ENCODE data around the gene PIEZO1. TPM values are rescaled to one million over a fixed set of nuclear protein-coding genes. Genes with fewer than 3 reads are reported as not detected.

Gene PIEZO1
- polyA plus RNA-seq, 1 experiment, result 139 TPM

DNA sequence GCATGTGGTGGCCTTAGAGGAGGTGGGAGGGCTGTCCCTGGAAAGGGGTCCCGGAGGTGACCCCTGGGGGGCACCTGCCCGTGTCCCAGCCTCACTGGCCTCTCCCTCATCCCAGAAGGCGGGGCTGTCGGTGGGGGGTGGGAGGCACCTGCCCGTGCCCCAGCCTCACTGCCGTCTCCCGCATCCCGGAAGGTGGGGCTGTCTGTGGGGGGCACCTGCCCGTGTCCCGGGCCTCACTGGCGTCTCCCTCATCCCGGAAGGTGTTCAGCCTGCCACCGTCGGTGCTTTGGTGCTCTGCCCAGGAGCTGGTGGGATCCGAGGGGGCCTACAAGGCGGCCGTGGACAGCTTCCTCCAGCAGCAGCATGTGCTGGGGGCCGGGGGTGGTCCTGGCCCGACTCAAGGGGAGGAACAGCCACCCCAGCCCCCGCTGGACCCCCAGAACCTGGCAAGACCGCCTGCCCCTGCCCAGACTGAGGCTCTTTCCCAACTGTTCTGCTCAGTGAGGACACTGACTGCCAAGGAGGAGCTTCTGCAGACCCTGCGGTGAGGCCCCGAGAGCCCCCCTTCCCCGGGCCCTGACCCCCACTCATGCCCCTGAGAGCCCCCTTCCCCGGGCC lies 72.5 kb downstream of the PIEZO1 start:
- ChIA-PET CTCF (no interaction called here), POLR2A (no interaction called here)

DNA sequence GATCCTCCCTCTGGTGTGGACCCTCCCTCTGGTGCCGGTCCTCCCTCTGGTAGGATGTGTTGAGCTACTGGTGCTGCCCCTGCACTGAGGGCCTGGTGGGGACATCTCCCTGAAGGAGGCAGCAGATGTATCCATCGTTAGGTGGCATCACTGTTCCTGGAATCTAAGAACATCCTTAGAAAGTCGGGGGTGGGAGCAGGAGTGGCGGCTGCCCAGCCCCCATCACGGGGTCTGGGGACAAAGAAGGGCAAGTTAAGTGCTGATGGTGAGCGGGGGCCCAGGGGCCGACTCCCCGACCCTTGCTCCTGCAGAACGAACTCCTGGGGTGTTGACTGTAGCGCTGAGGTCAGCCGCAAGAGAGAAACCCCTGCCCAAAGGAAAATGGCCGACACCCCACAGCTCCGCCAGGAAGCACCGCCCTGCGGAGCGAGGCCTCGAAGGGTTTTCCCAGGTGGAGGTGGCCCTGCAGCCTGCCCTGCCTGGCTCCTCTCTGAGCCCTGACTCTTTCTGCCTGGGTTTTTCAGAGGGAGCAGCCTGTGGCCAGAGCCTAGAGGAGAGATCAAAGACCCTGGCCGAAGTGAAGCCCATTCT lies 73.2 kb downstream of the PIEZO1 start:
- Histone ChIP-seq H3K4me3 (ENCODE audit: low read depth, low read length) (no peak overlapping the region), H3K27me3 (ENCODE audit: control insufficient read depth, insufficient read depth, low read length) (no peaks in the 10 kb centered on the region), H3K36me3 (ENCODE audit: control insufficient read depth, insufficient read depth, low read length) (peaks cover 32% of the 10 kb centered on the region)
- ChIA-PET CTCF (no interaction called here), POLR2A (no interaction called here)
- TF ChIP-seq, protein P1, sequence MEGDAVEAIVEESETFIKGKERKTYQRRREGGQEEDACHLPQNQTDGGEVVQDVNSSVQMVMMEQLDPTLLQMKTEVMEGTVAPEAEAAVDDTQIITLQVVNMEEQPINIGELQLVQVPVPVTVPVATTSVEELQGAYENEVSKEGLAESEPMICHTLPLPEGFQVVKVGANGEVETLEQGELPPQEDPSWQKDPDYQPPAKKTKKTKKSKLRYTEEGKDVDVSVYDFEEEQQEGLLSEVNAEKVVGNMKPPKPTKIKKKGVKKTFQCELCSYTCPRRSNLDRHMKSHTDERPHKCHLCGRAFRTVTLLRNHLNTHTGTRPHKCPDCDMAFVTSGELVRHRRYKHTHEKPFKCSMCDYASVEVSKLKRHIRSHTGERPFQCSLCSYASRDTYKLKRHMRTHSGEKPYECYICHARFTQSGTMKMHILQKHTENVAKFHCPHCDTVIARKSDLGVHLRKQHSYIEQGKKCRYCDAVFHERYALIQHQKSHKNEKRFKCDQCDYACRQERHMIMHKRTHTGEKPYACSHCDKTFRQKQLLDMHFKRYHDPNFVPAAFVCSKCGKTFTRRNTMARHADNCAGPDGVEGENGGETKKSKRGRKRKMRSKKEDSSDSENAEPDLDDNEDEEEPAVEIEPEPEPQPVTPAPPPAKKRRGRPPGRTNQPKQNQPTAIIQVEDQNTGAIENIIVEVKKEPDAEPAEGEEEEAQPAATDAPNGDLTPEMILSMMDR (IDR thresholded peaks at IDR 0.05; ENCODE audit: insufficient read depth, low read depth, low read length), result no peak
- no peak for DNase-seq (ENCODE audit: low read depth)

More for the DNA sequence above, 72.5 kb downstream of the PIEZO1 start:
- DNase-seq (ENCODE audit: low read depth), result no peak
- TF ChIP-seq, protein P1 (IDR thresholded peaks at IDR 0.05; ENCODE audit: insufficient read depth, low read depth, low read length), result no peak
- Histone ChIP-seq H3K36me3 (ENCODE audit: control insufficient read depth, insufficient read depth, low read length) (peaks cover 35% of the 10 kb centered on the region), H3K27me3 (ENCODE audit: control insufficient read depth, insufficient read depth, low read length) (no peaks in the 10 kb centered on the region), H3K4me3 (ENCODE audit: low read depth, low read length) (no peak overlapping the region)

DNA sequence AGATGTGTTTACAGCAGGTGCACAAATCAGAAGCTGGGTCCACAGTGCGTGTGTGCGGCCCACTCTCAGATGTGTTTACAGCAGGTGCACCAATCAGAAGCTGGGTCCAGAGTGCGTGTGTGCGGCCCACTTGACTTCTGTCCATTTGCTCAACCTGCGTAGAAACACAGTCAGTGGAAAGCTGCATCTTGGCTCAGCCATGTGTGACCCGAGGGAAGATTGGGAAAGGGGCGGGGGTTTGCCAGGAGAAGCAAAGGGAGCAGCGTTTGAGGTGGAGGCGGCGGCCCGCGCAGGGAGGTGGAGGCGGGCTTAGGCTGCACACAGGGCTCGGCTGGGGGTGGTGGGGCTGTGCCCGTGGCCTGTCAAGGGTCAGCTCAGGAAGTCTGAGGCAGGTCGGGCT lies 74.5 kb downstream of the PIEZO1 start:
- Histone ChIP-seq H3K36me3 (ENCODE audit: control insufficient read depth, insufficient read depth, low read length) (peaks cover 20% of the 10 kb centered on the region), H3K27me3 (ENCODE audit: control insufficient read depth, insufficient read depth, low read length) (no peaks in the 10 kb centered on the region), H3K4me3 (ENCODE audit: low read depth, low read length) (no peak overlapping the region)
- POLR2A ChIA-PET, result no interaction called here
- TF ChIP-seq, protein P1 (IDR thresholded peaks at IDR 0.05; ENCODE audit: insufficient read depth, low read depth, low read length), result no peak
- CTCF ChIA-PET, result no interaction called here
- DNase-seq (ENCODE audit: low read depth), result no peak

DNA sequence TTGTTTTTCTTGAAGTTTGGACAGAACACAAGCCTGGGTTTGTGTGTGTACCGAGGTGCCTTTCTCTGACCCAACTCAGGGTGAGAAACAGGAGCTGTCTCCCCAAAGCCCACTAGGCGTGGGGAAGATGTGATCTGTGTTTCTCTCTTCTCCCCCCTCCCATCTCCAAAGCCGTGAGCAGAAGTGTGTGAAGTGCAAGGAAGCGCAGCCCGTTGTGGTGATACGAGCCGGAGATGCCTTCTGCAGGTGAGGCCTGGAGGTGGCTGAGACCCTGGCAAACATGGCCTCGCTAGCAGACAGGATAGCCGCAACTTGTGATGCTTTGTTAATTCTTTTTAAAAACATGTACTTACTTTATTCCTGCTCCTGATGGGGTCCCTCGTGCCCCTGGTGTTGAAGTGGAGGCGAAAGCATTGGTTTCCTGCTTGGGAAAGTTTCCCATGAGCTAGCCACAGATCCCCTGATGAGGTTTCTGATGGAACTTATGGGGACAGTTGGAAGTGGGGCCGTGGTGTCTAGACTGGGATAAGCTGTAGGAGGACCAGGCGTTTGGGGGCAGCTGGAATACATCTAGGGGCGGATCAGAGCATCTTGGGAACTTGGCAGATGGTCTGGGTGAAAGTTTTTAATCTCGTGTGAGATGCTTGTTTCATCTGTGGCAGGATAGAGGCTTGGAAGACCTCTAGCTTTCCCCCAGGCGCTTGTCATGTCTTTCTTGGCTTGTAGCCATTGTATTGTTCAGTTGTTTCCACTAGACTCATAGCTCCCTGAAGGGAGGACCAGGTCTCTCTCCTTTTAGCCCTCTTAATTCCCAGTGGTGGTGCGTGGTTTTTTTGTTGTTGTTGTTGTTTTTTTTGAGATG lies 77.8 kb downstream of the PIEZO1 start:
- H3K27me3 ChIP-seq (ENCODE audit: control insufficient read depth, insufficient read depth, low read length), result no peaks in the 10 kb centered on the region
- no peak for DNase-seq (ENCODE audit: low read depth)
- ChIA-PET POLR2A (no interaction called here), CTCF (interaction anchor here (1.2 to 1.4 kb wide), 4 partner anchors 10 to 38 kb away, joined by 3 to 4 read pairs (median 4); no protein-coding TSS in a partner anchor)
- peaks cover 5% of the 10 kb centered on the region; the same call in 1 of the 2 replicates for H3K36me3 ChIP-seq (ENCODE audit: control insufficient read depth, insufficient read depth, low read length)
- TF ChIP-seq, protein P1 (IDR thresholded peaks at IDR 0.05; ENCODE audit: insufficient read depth, low read depth, low read length), result no peak
- H3K4me3 ChIP-seq (ENCODE audit: low read depth, low read length), result peak overlapping the region; percentile 95

Data from BJ (cell line).